Astrocyte (in vitro differentiated cells and primary cell): Measurements from ENCODE around the gene RALY. TPM values are rescaled to one million over a fixed set of nuclear protein-coding genes. Genes with fewer than 3 reads are reported as not detected.

ENCODE experiments used
- DNase-seq: peaks from one replicate; pipeline ENCODE4 v3.0.0-alpha.2; 2010; ENCODE audit warnings: low read depth
- FAIRE-seq: peaks from 2 replicates; lab custom pipeline; 2011; peaks lifted over from hg19 to GRCh38; lab: Jason Lieb, UNC
- H2AFZ ChIP-seq: 2 replicates; pipeline ENCODE4 v1.6.0; 2012; ENCODE audit warnings: low read depth, low read length, inconsistent platforms
- H3K27ac ChIP-seq: 2 replicates; pipeline ENCODE4 v1.5.1; 2011; ENCODE audit warnings: low read depth, low read length, inconsistent platforms
- H3K27me3 ChIP-seq: 2 replicates; pipeline ENCODE4 v1.6.0; 2011; ENCODE audit warnings: low read length, inconsistent platforms; ENCODE audit not compliant: insufficient read depth
- H3K36me3 ChIP-seq: 2 replicates; pipeline ENCODE4 v1.5.1; 2011; ENCODE audit warnings: low read length, inconsistent platforms; ENCODE audit not compliant: insufficient read depth
- H3K4me1 ChIP-seq: 2 replicates; pipeline ENCODE4 v1.5.1; 2011; ENCODE audit warnings: low read length, inconsistent platforms; ENCODE audit not compliant: insufficient read depth
- H3K4me2 ChIP-seq: 2 replicates; pipeline ENCODE4 v1.6.0; 2012; ENCODE audit warnings: low read length, inconsistent platforms
- H3K4me3 ChIP-seq: 2 replicates; pipeline ENCODE4 v1.5.1; 2011; ENCODE audit warnings: low read depth, mild to moderate bottlenecking, low read length, inconsistent platforms; ENCODE audit not compliant: insufficient read depth
- H3K79me2 ChIP-seq: 2 replicates; pipeline ENCODE4 v1.6.0; 2012; ENCODE audit warnings: mild to moderate bottlenecking, low read length, inconsistent platforms; ENCODE audit not compliant: insufficient read depth
- H3K9ac ChIP-seq: 2 replicates; pipeline ENCODE4 v1.6.0; 2012; ENCODE audit warnings: mild to moderate bottlenecking, low read length, inconsistent platforms
- H3K9me3 ChIP-seq: 2 replicates; pipeline ENCODE4 v1.5.1; 2012; ENCODE audit warnings: low read depth, mild to moderate bottlenecking, low read length, inconsistent platforms; ENCODE audit not compliant: insufficient read depth
- H4K20me1 ChIP-seq: 2 replicates; pipeline ENCODE4 v1.6.0; 2012; ENCODE audit warnings: low read length, inconsistent platforms; ENCODE audit not compliant: insufficient read depth
- H3K27ac Mint-ChIP-seq: one replicate; pipeline ENCODE4 v1.8.0; 2021; ENCODE audit warnings: mild to moderate bottlenecking, mixed read lengths; ENCODE audit not compliant: unreplicated experiment
- H3K27me3 Mint-ChIP-seq: one replicate; pipeline ENCODE4 v1.8.0; 2021; ENCODE audit warnings: low read depth, mixed read lengths; ENCODE audit not compliant: unreplicated experiment
- H3K36me3 Mint-ChIP-seq: one replicate; pipeline ENCODE4 v1.8.0; 2021; ENCODE audit warnings: low read depth, mixed read lengths; ENCODE audit not compliant: unreplicated experiment
- H3K4me1 Mint-ChIP-seq: one replicate; pipeline ENCODE4 v1.8.0; 2021; ENCODE audit warnings: low read depth, mixed read lengths; ENCODE audit not compliant: unreplicated experiment
- H3K4me3 Mint-ChIP-seq: one replicate; pipeline ENCODE4 v1.8.0; 2021; ENCODE audit warnings: mild to moderate bottlenecking, moderate library complexity, mixed read lengths; ENCODE audit not compliant: unreplicated experiment
- H3K9me3 Mint-ChIP-seq: one replicate; pipeline ENCODE4 v1.8.0; 2021; ENCODE audit warnings: mild to moderate bottlenecking, mixed read lengths; ENCODE audit not compliant: unreplicated experiment
- CTCF ChIP-seq: IDR thresholded peaks from 2 replicates; pipeline ENCODE4 v1.5.1; 2011; ENCODE audit warnings: low read depth, mild to moderate bottlenecking, inconsistent platforms, low read length, moderate library complexity; ENCODE audit not compliant: insufficient read depth
- EZH2 ChIP-seq: IDR thresholded peaks from 2 replicates; pipeline ENCODE4 v1.6.1; 2012; ENCODE audit warnings: mild to moderate bottlenecking, low read length, inconsistent platforms; ENCODE audit not compliant: insufficient read depth
- total RNA-seq: library from RNA; stranded (reverse); gene quantifications from 2 replicates; pipeline ENCODE4 v1.2.1, GENCODE V29; 2021

The RALY gene
- total RNA-seq, 1 donor from 2014 or later: 105 TPM

- H3K79me2 ChIP-seq: peaks cover 3% of the 10 kb centered on the region
- H3K4me3 Mint-ChIP-seq: no peak overlapping the region
- H3K9me3 ChIP-seq: no peaks in the 10 kb centered on the region
- H3K27ac ChIP-seq: no peak overlapping the region
- H3K4me1 ChIP-seq: peaks cover 12% of the 10 kb centered on the region
- peaks cover 8% of the 10 kb centered on the region for H3K4me1 Mint-ChIP-seq
- no peaks in the 10 kb centered on the region for H3K27me3 ChIP-seq
- H3K4me2 ChIP-seq: no peak overlapping the region
- peaks cover 31% of the 10 kb centered on the region for H3K36me3 ChIP-seq
- H3K27me3 Mint-ChIP-seq: no peaks in the 10 kb centered on the region
- TF ChIP-seq EZH2: no peak
- no peak for TF ChIP-seq CTCF
- H3K9me3 Mint-ChIP-seq: no peaks in the 10 kb centered on the region
- H4K20me1 ChIP-seq: peaks cover 90% of the 10 kb centered on the region
- H3K4me3 ChIP-seq: no peak overlapping the region
- no peak for FAIRE-seq
- no peak overlapping the region for H2AFZ ChIP-seq
- H3K9ac ChIP-seq: no peak overlapping the region
- no peak for DNase-seq
- peak overlapping the region; percentile 21 for H3K27ac Mint-ChIP-seq
- H3K36me3 Mint-ChIP-seq: peaks cover 28% of the 10 kb centered on the region
Measured at GRCh38 chr20:34085544-34086040, 91.9 kb downstream of the RALY start.

GRCh38 chr20:34088305-34089174 is 94.8 kb downstream of the RALY start:
- H3K9ac ChIP-seq: no peak overlapping the region
- peaks cover under 1% of the 10 kb centered on the region for H3K4me1 ChIP-seq
- H3K79me2 ChIP-seq: peaks cover 13% of the 10 kb centered on the region
- H3K9me3 Mint-ChIP-seq: no peaks in the 10 kb centered on the region
- peaks cover 7% of the 10 kb centered on the region for H3K4me1 Mint-ChIP-seq
- H3K4me3 Mint-ChIP-seq: no peak overlapping the region
- no peak overlapping the region for H3K4me2 ChIP-seq
- H3K9me3 ChIP-seq: no peaks in the 10 kb centered on the region
- DNase-seq (no peak), FAIRE-seq (no peak)
- H3K36me3 Mint-ChIP-seq: peaks cover 30% of the 10 kb centered on the region
- H3K27me3 ChIP-seq: no peaks in the 10 kb centered on the region
- no peak overlapping the region for H3K4me3 ChIP-seq
- H3K27ac ChIP-seq: no peak overlapping the region
- no peak overlapping the region for H2AFZ ChIP-seq
- H4K20me1 ChIP-seq: peaks cover 78% of the 10 kb centered on the region
- H3K36me3 ChIP-seq: peaks cover 55% of the 10 kb centered on the region
- no peaks in the 10 kb centered on the region for H3K27me3 Mint-ChIP-seq
- no peak overlapping the region for H3K27ac Mint-ChIP-seq
- TF ChIP-seq EZH2: no peak
- no peak for TF ChIP-seq CTCF

GRCh38 chr20:34089175-34089479 is 95.4 kb downstream of the RALY start:
- Histone ChIP-seq H3K27ac (no peak overlapping the region), H4K20me1 (peaks cover 78% of the 10 kb centered on the region), H3K9ac (no peak overlapping the region), H2AFZ (no peak overlapping the region), H3K79me2 (peaks cover 19% of the 10 kb centered on the region), H3K4me3 (no peak overlapping the region), H3K9me3 (no peaks in the 10 kb centered on the region), H3K4me1 (no peaks in the 10 kb centered on the region), H3K36me3 (peaks cover 61% of the 10 kb centered on the region), H3K27me3 (no peaks in the 10 kb centered on the region), H3K4me2 (no peak overlapping the region)
- TF ChIP-seq CTCF (no peak), EZH2 (no peak)
- Mint-ChIP-seq H3K27me3 (no peaks in the 10 kb centered on the region), H3K36me3 (peaks cover 25% of the 10 kb centered on the region), H3K4me1 (peaks cover 4% of the 10 kb centered on the region), H3K27ac (no peak overlapping the region), H3K4me3 (no peak overlapping the region), H3K9me3 (no peaks in the 10 kb centered on the region)
- no peak for DNase-seq
- no peak for FAIRE-seq
